Naive thymus-derived CD4-positive, alpha-beta T cell (primary cell): ENCODE results near the gene NMRK2. TPM values are rescaled to one million over a fixed set of nuclear protein-coding genes. Genes with fewer than 3 reads are reported as not detected.

ENCODE experiments used
- ATAC-seq: fragments of 150-1000 bp; cut with Tn5 transposase; 2 replicates; pipeline ENCODE4 v1.10.0; 2021; ENCODE audit warnings: mild to moderate bottlenecking, moderate library complexity
- CTCF ChIA-PET: fragments of 350-600 bp; sonication (Branson Sonifier 250); formaldehyde crosslinking; loops from one replicate; lab custom pipeline; 2021; ENCODE audit warnings: antibody characterized with exemption; lab: Charles Lee
- POLR2A ChIA-PET: fragments of 350-600 bp; sonication (Branson Sonifier 250); formaldehyde crosslinking; loops from one replicate; lab custom pipeline; 2021; ENCODE audit warnings: antibody characterized with exemption, inconsistent platforms; lab: Charles Lee
- DNase-seq, 9 donors: peaks; one replicate each; pipeline versions ENCODE4 v3.0.0 to v3.0.0-alpha.2; 2020 to 2022; ENCODE audit warnings: mixed read lengths in 1 of 9
- H3K27ac ChIP-seq: one replicate; pipeline ENCODE4 v1.7.0; 2013; ENCODE audit warnings: mild to moderate bottlenecking, low read depth, low read length, moderate library complexity
- H3K27me3 ChIP-seq, 2 donors: one replicate each; pipeline ENCODE4 v1.7.0; 2013; ENCODE audit warnings: low read length in 2 of 2, mild to moderate bottlenecking in 2 of 2, moderate library complexity in 2 of 2; ENCODE audit not compliant: control insufficient read depth in 2 of 2, insufficient read depth in 2 of 2
- H3K36me3 ChIP-seq, 3 experiments: 1 replicate in 2 of 3; 2 replicates in 1 of 3; pipeline ENCODE4 v1.7.0; 2013; ENCODE audit warnings: low read length in 3 of 3, mild to moderate bottlenecking in 3 of 3, moderate library complexity in 1 of 3; ENCODE audit not compliant: insufficient read depth in 3 of 3, control insufficient read depth in 2 of 3
- H3K4me1 ChIP-seq, 2 donors: one replicate each; pipeline ENCODE4 v1.7.0; 2013; ENCODE audit warnings: low read length in 2 of 2, mild to moderate bottlenecking in 2 of 2, moderate library complexity in 1 of 2; ENCODE audit not compliant: control insufficient read depth in 2 of 2, insufficient read depth in 2 of 2
- H3K4me3 ChIP-seq: 2 replicates; pipeline ENCODE4 v1.7.0; 2013; ENCODE audit warnings: mild to moderate bottlenecking, low read length
- H3K9me3 ChIP-seq, 3 experiments: 1 replicate in 2 of 3; 2 replicates in 1 of 3; pipeline ENCODE4 v1.7.0; 2013; ENCODE audit warnings: low read length in 3 of 3; ENCODE audit not compliant: control insufficient read depth in 2 of 3
- H3K27ac Mint-ChIP-seq, 9 donors: one replicate each; pipeline ENCODE4 v1.8.0; 2020 to 2022; ENCODE audit warnings: mixed read lengths in 9 of 9, mild to moderate bottlenecking in 8 of 9, moderate library complexity in 5 of 9, inconsistent platforms in 2 of 9
- H3K27me3 Mint-ChIP-seq, 5 donors: one replicate each; pipeline ENCODE4 v1.8.0; 2021 to 2022; ENCODE audit warnings: mixed read lengths in 5 of 5, mild to moderate bottlenecking in 1 of 5
- H3K36me3 Mint-ChIP-seq, 5 donors: one replicate each; pipeline ENCODE4 v1.8.0; 2020 to 2022; ENCODE audit warnings: mixed read lengths in 5 of 5, mild to moderate bottlenecking in 3 of 5, inconsistent platforms in 1 of 5
- H3K4me1 Mint-ChIP-seq, 7 donors: one replicate each; pipeline ENCODE4 v1.8.0; 2020 to 2022; ENCODE audit warnings: mixed read lengths in 7 of 7, mild to moderate bottlenecking in 3 of 7, inconsistent platforms in 1 of 7
- H3K4me3 Mint-ChIP-seq, 10 donors: one replicate each; pipeline ENCODE4 v1.8.0; 2020 to 2022; ENCODE audit warnings: mild to moderate bottlenecking in 10 of 10, mixed read lengths in 10 of 10, moderate library complexity in 6 of 10, inconsistent platforms in 2 of 10
- H3K9me3 Mint-ChIP-seq, 11 donors: one replicate each; pipeline ENCODE4 v1.8.0; 2020 to 2022; ENCODE audit warnings: mixed read lengths in 11 of 11, mild to moderate bottlenecking in 4 of 11, inconsistent platforms in 1 of 11, moderate library complexity in 1 of 11
- intact Hi-C, 2 donors: fragments of 100-400 bp; cut with micrococcal nuclease; formaldehyde crosslinking; loops; one replicate each; pipeline ENCODE4 v1.15.1; 2023
- polyA plus RNA-seq, 2 donors: library from polyadenylated mRNA; unstranded; fragments of 300-500 nt; fragmentation: Illumina TruSeq; gene quantifications; one replicate each; pipeline ENCODE4 v1.2.3, GENCODE V29; 2021
- total RNA-seq, 6 experiments: library from RNA in 5 of 6; stranded (reverse) in 5 of 6; gene quantifications; 1 replicate in 5 of 6; 2 replicates in 1 of 6; pipeline ENCODE4 v1.2.3 and lab custom pipeline; 2021 to 2026

The NMRK2 gene
- total and polyA plus RNA-seq, 7 experiments from 2014 or later, result not detected

GRCh38 chr19:3984584-3984907 is 51.7 kb downstream of the NMRK2 start:
- Mint-ChIP-seq H3K27ac (peak overlapping the region; percentile 93 to 99 (median 96)), H3K9me3 (no peaks in the 10 kb centered on the region), H3K36me3 (peaks cover 4 to 32% (median 21%) of the 10 kb centered on the region in 5 donors), H3K27me3 (no peaks in the 10 kb centered on the region), H3K4me1 (peaks cover 30 to 55% (median 45%) of the 10 kb centered on the region in 7 donors), H3K4me3 (peak overlapping the region; percentile 91 to 99 (median 98))
- intact Hi-C loops, result loop anchor here in 1 of 2 donors (10.0 kb wide), 1 partner anchor 480 kb away; the partner anchor contains the start of genes DOHH and FZR1
- Histone ChIP-seq H3K4me1 (peaks cover 37 to 43% of the 10 kb centered on the region in 2 donors), H3K27ac (peak overlapping the region; percentile 87), H3K27me3 (no peaks in the 10 kb centered on the region), H3K9me3 (no peaks in the 10 kb centered on the region), H3K36me3 (peaks cover 29 to 56% (median 35%) of the 10 kb centered on the region in 3 experiments), H3K4me3 (peak overlapping the region; percentile 98)
- POLR2A ChIA-PET, result interaction anchor here (0.5 to 2.9 kb wide), 12 partner anchors 9 to 484 kb away, joined by 3 to 44 read pairs (median 8); partner anchors contain the start of genes DAPK3, DOHH, MRPL54 and PIAS4
- DNase-seq (peak in 1 of 9 donors; percentile 36), ATAC-seq (no peak)
- CTCF ChIA-PET, result interaction anchor here (3.1 kb wide), 1 partner anchor 156 kb away, joined by 16 read pairs; no protein-coding TSS in a partner anchor

- peak within 1 kb of the TSS; percentile 87 for H3K27ac ChIP-seq
- CTCF ChIA-PET, result interaction anchor here (0.6 to 3.1 kb wide), 14 partner anchors 10 to 652 kb away, joined by 3 to 16 read pairs (median 4); partner anchors contain the start of genes DAPK3, MRPL54 and PIAS4
- DNase-seq, result peak; percentile 89 to 96 (median 93)
- no peaks in the 10 kb centered on the region for H3K27me3 ChIP-seq
- POLR2A ChIA-PET, result interaction anchor here (0.6 to 2.9 kb wide), 24 partner anchors 8 to 484 kb away, joined by 3 to 44 read pairs (median 4); partner anchors contain the start of genes DAPK3, DOHH, MRPL54 and PIAS4
- H3K9me3 Mint-ChIP-seq, result no peaks in the 10 kb centered on the region
- H3K4me3 Mint-ChIP-seq, result peak within 1 kb of the TSS; percentile 91 to 99 (median 98)
- peaks cover 37 to 43% of the 10 kb centered on the region in 2 donors for H3K4me1 ChIP-seq
- H3K9me3 ChIP-seq, result no peaks in the 10 kb centered on the region
- peak within 1 kb of the TSS; percentile 98 for H3K4me3 ChIP-seq
- intact Hi-C loops, result loop anchor here (1.0 to 10.0 kb wide), 11 partner anchors 14 to 948 kb away; partner anchors contain the start of genes DAPK3 (in 2 of the 2), HDGFL2 (in 2 of the 2), ZBTB7A (in 2 of the 2) and APBA3 (in 1 of the 2)
- no peaks in the 10 kb centered on the region for H3K27me3 Mint-ChIP-seq
- ATAC-seq, result peak; percentile 72
- peaks cover 25 to 51% (median 34%) of the 10 kb centered on the region in 3 experiments for H3K36me3 ChIP-seq
- H3K36me3 Mint-ChIP-seq, result peaks cover 4 to 28% (median 21%) of the 10 kb centered on the region in 5 donors
- peak within 1 kb of the TSS; percentile 93 to 99 (median 96) for H3K27ac Mint-ChIP-seq
- H3K4me1 Mint-ChIP-seq, result peaks cover 30 to 57% (median 48%) of the 10 kb centered on the region in 7 donors
Measured at GRCh38 chr19:3984908-3985642, 52.2 kb downstream of the NMRK2 start, which contains the start of gene EEF2. EEF2 (minus strand) TSS chr19:3985463; CDS start chr19:3985380, 83 bp downstream.

GRCh38 chr19:3985643-3986259 is 52.9 kb downstream of the NMRK2 start:
- H3K27ac ChIP-seq, result peak overlapping the region; percentile 63
- no peaks in the 10 kb centered on the region for H3K9me3 ChIP-seq
- no peaks in the 10 kb centered on the region for H3K27me3 ChIP-seq
- DNase-seq, result no peak
- H3K36me3 ChIP-seq, result peaks cover 22 to 44% (median 28%) of the 10 kb centered on the region in 3 experiments
- no peak for ATAC-seq
- Mint-ChIP-seq H3K9me3 (peaks cover 0 to 1% (median 0%) of the 10 kb centered on the region in 11 donors), H3K27me3 (no peaks in the 10 kb centered on the region), H3K27ac (peak overlapping the region; percentile 93 to 99 (median 96)), H3K4me3 (peak overlapping the region; percentile 91 to 99 (median 98)), H3K4me1 (peaks cover 32 to 59% (median 51%) of the 10 kb centered on the region in 7 donors), H3K36me3 (peaks cover 4 to 28% (median 21%) of the 10 kb centered on the region in 5 donors)
- H3K4me1 ChIP-seq, result peaks cover 37 to 43% of the 10 kb centered on the region in 2 donors
- POLR2A ChIA-PET, result interaction anchor here (0.6 to 2.9 kb wide), 23 partner anchors 8 to 485 kb away, joined by 3 to 44 read pairs (median 4); partner anchors contain the start of genes DAPK3, DOHH, MRPL54 and PIAS4
- H3K4me3 ChIP-seq, result peak overlapping the region; percentile 98
- CTCF ChIA-PET, result interaction anchor here (0.6 to 3.1 kb wide), 14 partner anchors 10 to 652 kb away, joined by 3 to 16 read pairs (median 4); partner anchors contain the start of genes DAPK3, MRPL54 and PIAS4
- intact Hi-C loops, result loop anchor here (1.0 to 10.0 kb wide), 20 partner anchors 14 to 948 kb away; partner anchors contain the start of genes ANKRD24 (in 2 of the 2), CHAF1A (in 2 of the 2), DAPK3 (in 2 of the 2) and HDGFL2 (in 2 of the 2)

- H3K4me3 Mint-ChIP-seq, result peak overlapping the region; percentile 91 to 99 (median 98)
- H3K36me3 Mint-ChIP-seq, result peaks cover 4 to 25% (median 18%) of the 10 kb centered on the region in 5 donors
- CTCF ChIA-PET, result interaction anchor here (0.8 to 3.1 kb wide), 9 partner anchors 11 to 334 kb away, joined by 3 to 16 read pairs (median 4); partner anchors contain the start of genes DAPK3 and PIAS4
- peak overlapping the region; percentile 63 for H3K27ac ChIP-seq
- peaks cover 37 to 43% of the 10 kb centered on the region in 2 donors for H3K4me1 ChIP-seq
- intact Hi-C loops, result loop anchor here (1.0 to 10.0 kb wide), 18 partner anchors 21 to 949 kb away; partner anchors contain the start of genes ANKRD24 (in 2 of the 2), CHAF1A (in 2 of the 2), HDGFL2 (in 2 of the 2) and SIRT6 (in 2 of the 2)
- ATAC-seq (peak; percentile 28), DNase-seq (peak in 8 of 9 donors; percentile 53 to 75 (median 66))
- peaks cover 0 to 3% (median 0%) of the 10 kb centered on the region in 11 donors for H3K9me3 Mint-ChIP-seq
- peak overlapping the region; percentile 98 for H3K4me3 ChIP-seq
- H3K27ac Mint-ChIP-seq, result peak overlapping the region; percentile 87 to 99 (median 95)
- H3K27me3 Mint-ChIP-seq, result no peaks in the 10 kb centered on the region
- H3K36me3 ChIP-seq, result peaks cover 15 to 37% (median 21%) of the 10 kb centered on the region in 3 experiments
- H3K27me3 ChIP-seq, result no peaks in the 10 kb centered on the region
- peaks cover 32 to 57% (median 49%) of the 10 kb centered on the region in 7 donors for H3K4me1 Mint-ChIP-seq
- no peaks in the 10 kb centered on the region for H3K9me3 ChIP-seq
- POLR2A ChIA-PET, result interaction anchor here (0.7 to 2.9 kb wide), 9 partner anchors 9 to 486 kb away, joined by 3 to 44 read pairs (median 8); partner anchors contain the start of genes DAPK3, DOHH, PIAS4 and ZBTB7A
Measured at GRCh38 chr19:3986260-3987041, 53.6 kb downstream of the NMRK2 start.
